AG10803 (cell line): ENCODE measurements around the gene TLK1.

Experiments used
- DNase-seq: peaks from one replicate; pipeline ENCODE4 v3.0.0; 2010; ENCODE audit warnings: low read depth
- H3K4me3 ChIP-seq: 2 replicates; pipeline ENCODE4 v1.5.1; 2011; ENCODE audit warnings: mild to moderate bottlenecking, low read length, control low read depth
- CTCF ChIP-seq: conservative IDR thresholded peaks from 2 replicates; pipeline ENCODE4 v1.5.1; 2011; ENCODE audit warnings: mild to moderate bottlenecking, low read length, control low read depth, inconsistent platforms

Gene TLK1

GRCh38 chr2:171128461-171128860, 32.2 kb downstream of the TLK1 start:
- DNase-seq = no peak
- no peak for TF ChIP-seq CTCF
- H3K4me3 ChIP-seq = no peak overlapping the region

DNA sequence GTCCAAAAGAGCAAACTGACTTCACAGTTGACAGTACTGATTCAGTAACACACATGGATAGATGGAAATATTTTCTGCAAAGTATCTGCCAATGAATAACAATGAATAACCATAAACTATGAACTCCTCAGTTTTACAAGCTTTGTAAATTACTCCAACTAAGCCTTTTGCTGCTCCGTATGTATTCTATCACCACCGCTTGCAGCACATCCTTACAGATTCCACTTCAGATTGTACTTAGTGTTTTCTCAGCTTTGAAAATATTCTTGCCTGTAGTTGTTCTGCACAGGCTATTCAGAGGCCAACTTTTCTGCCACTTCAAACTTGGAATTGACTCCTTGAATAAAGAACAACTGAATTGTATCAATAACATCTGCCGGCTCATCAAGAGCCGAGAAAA, 36.2 kb downstream of the TLK1 start:
- no peak for TF ChIP-seq CTCF
- no peak overlapping the region for H3K4me3 ChIP-seq
- DNase-seq = no peak

- H3K4me3 ChIP-seq = no peak overlapping the region
- no peak for TF ChIP-seq CTCF
- DNase-seq = no peak
Measured at GRCh38 chr2:171109571-171109970, 51.1 kb downstream of the TLK1 start.

DNA sequence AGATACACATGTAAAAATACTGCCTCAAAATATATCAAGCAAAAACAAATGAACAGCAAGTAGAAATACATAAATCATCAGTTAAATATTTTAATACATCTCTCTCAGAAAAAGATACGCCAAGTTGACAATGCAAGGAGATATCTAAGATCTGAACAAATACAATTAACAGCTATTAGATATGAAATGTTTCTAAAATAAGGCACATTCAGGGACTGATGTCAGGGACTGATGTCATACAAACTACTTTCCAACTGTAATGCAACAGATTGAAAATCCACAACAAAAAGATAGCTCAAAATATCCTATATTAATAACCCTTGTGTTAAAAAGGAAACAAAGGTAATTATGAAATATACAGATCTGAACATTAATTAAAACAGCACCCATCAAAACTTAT, 51.7 kb downstream of the TLK1 start:
- no peak overlapping the region for H3K4me3 ChIP-seq
- TF ChIP-seq CTCF = no peak
- no peak for DNase-seq

DNA sequence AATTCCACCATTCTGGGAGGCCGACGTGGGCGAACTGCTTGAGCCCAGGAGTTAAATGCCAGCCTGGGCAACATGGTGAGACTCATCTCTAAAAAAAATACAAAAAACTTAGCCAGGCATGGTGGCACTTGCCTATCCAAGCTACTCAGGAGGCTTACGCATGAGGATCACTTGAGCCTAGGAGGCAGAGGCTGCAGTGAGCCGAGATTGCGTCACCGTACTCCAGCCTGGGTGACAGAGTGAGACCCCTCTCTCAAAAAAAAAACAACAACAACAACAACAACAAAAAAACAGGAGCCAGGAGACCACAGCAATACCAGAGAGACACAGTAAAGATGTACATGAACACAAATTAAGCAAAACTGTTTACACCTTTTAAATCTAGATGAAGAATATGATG, 52.9 kb downstream of the TLK1 start:
- no peak for TF ChIP-seq CTCF
- DNase-seq = no peak
- H3K4me3 ChIP-seq = no peak overlapping the region

- H3K4me3 ChIP-seq = no peak overlapping the region
- DNase-seq = peak; percentile 3
- no peak for TF ChIP-seq CTCF
Measured at GRCh38 chr2:171104379-171104778, 56.3 kb downstream of the TLK1 start.

DNA sequence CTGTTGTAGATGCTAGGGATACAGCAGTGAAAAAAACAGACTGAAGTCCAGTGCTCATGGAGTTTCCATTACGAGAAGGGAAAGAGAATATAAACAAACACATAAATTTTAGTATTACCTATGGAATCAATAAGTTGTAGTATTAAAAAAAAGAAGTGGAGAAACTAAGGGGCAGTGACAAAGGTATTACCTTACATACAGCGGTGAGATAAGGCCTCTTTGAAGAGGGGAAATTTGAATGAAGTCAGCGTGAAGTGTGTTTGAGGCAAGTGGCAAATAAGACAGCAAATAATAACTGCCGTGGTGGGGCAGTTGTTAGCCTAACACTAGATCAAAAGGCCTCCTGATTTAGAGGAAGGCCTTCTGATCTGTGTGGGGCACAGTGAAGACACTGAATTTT, 57.9 kb downstream of the TLK1 start:
- no peak for DNase-seq
- no peak for TF ChIP-seq CTCF
- H3K4me3 ChIP-seq = no peak overlapping the region
